ENCODE results near the gene LRFN4. TPM values are rescaled to one million over a fixed set of nuclear protein-coding genes. Genes with fewer than 3 reads are reported as not detected.

LRFN4 gene
- total and polyA plus RNA-seq, 2 donors (not counting 3 experiments of a cell fraction or from before 2014, with no cell fraction given) = 22.3 to 37.4 TPM

DNA sequence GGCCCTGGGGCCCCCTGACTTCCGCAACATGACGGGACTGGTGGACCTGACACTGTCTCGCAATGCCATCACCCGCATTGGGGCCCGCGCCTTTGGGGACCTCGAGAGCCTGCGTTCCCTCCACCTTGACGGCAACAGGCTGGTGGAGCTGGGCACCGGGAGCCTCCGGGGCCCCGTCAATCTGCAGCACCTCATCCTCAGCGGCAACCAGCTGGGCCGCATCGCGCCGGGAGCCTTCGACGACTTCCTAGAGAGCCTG, 992 bp downstream of the LRFN4 start:
- no peaks in the 10 kb centered on the region for H3K9me3 ChIP-seq (replicated peaks; ENCODE audit: control insufficient read depth, insufficient read depth, low read length)
- CTCF ChIA-PET = interaction anchor here (1.4 kb wide), 1 partner anchor 118 kb away, joined by 3 read pairs; the partner anchor contains the start of gene C11orf86
- H3K4me3 ChIP-seq (replicated peaks in 1 of 3; ENCODE audit: insufficient read depth in 1 of 3, low read depth in 1 of 3, low read length in 3 of 3) = no peak overlapping the region
- H3K4me2 ChIP-seq (ENCODE audit: insufficient read depth, low read length) = no peak overlapping the region
- no TSS peak for BruUV-seq (replicated peaks)
- no peaks in the 10 kb centered on the region for H3K9me1 ChIP-seq (replicated peaks; ENCODE audit: control insufficient read depth, extremely low read depth, insufficient read depth, low read length)
- TF ChIP-seq, protein P1, sequence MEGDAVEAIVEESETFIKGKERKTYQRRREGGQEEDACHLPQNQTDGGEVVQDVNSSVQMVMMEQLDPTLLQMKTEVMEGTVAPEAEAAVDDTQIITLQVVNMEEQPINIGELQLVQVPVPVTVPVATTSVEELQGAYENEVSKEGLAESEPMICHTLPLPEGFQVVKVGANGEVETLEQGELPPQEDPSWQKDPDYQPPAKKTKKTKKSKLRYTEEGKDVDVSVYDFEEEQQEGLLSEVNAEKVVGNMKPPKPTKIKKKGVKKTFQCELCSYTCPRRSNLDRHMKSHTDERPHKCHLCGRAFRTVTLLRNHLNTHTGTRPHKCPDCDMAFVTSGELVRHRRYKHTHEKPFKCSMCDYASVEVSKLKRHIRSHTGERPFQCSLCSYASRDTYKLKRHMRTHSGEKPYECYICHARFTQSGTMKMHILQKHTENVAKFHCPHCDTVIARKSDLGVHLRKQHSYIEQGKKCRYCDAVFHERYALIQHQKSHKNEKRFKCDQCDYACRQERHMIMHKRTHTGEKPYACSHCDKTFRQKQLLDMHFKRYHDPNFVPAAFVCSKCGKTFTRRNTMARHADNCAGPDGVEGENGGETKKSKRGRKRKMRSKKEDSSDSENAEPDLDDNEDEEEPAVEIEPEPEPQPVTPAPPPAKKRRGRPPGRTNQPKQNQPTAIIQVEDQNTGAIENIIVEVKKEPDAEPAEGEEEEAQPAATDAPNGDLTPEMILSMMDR (IDR thresholded peaks at IDR 0.05; ENCODE audit: extremely low read depth in 1 of 2, insufficient read depth in 1 of 2, low read depth in 1 of 2, low read length in 2 of 2) = no peak
- TF ChIP-seq POLR2AphosphoS5 (IDR thresholded peaks at IDR 0.05; ENCODE audit: insufficient read depth, low read depth, low read length) (no peak), JUN (IDR thresholded peaks at IDR 0.05; ENCODE audit: borderline replicate concordance, insufficient read depth, insufficient read length, low read depth) (no peak), FOS (IDR thresholded peaks at IDR 0.05; ENCODE audit: borderline replicate concordance, insufficient read depth, low read length) (no peak), MYC (IDR thresholded peaks at IDR 0.05; ENCODE audit: low read depth, low read length) (no peak), EZH2 (IDR thresholded peaks at IDR 0.05; ENCODE audit: borderline replicate concordance, low read depth, low read length, severe bottlenecking) (no peak), GATA2 (IDR thresholded peaks at IDR 0.05; ENCODE audit: insufficient read depth, insufficient read length, low read depth, low read length) (no peak), POLR2A (IDR thresholded peaks at IDR 0.05; ENCODE audit: low read depth, low read length) (no peak)
- TF ChIP-seq, protein P2, sequence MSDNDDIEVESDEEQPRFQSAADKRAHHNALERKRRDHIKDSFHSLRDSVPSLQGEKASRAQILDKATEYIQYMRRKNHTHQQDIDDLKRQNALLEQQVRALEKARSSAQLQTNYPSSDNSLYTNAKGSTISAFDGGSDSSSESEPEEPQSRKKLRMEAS (IDR thresholded peaks at IDR 0.05; ENCODE audit: insufficient read depth, insufficient read length) = no peak
- H3K4me1 ChIP-seq (ENCODE audit: control insufficient read depth, extremely low read depth, insufficient read depth, low read length) = peaks cover 9% of the 10 kb centered on the region
- no peaks in the 10 kb centered on the region for H3K27me3 ChIP-seq (ENCODE audit: control insufficient read depth in 2 of 2, insufficient read depth in 2 of 2, low read length in 2 of 2)
- FAIRE-seq = no peak
- POLR2A ChIA-PET = no interaction called here
- H3K27ac ChIP-seq (ENCODE audit: insufficient read depth, low read depth, low read length) = no peak overlapping the region
- peaks cover 13% of the 10 kb centered on the region for H3K79me2 ChIP-seq (ENCODE audit: control insufficient read depth, insufficient read depth, low read length)
- no peak for DNase-seq (ENCODE audit: low read depth, low spot score)
- no peaks in the 10 kb centered on the region for H4K20me1 ChIP-seq (replicated peaks; ENCODE audit: control insufficient read depth, extremely low read depth, insufficient read depth, low read length)
- intact Hi-C loops (cut with micrococcal nuclease) (loop anchor here (2.0 kb wide), 3 partner anchors 15 to 117 kb away; partner anchors contain the start of genes C11orf86, PC and RCE1), dilution Hi-C loops (cut with MboI; ENCODE audit: extremely low pct_ligation_motif_present, low sequenced_read_pairs) (no loop called here)
- no peak overlapping the region for H3K9ac ChIP-seq (replicated peaks; ENCODE audit: extremely low read depth, insufficient read depth, low read length)
- no peak overlapping the region for H2AFZ ChIP-seq (ENCODE audit: low read depth, low read length)
- no peaks in the 10 kb centered on the region for H3K36me3 ChIP-seq (ENCODE audit: control insufficient read depth in 2 of 2, extremely low read depth in 1 of 2, insufficient read depth in 2 of 2, low read length in 2 of 2)
